Measurements from ENCODE around the gene VWA8.

VWA8 gene

GRCh38 chr13:41960637-41961465, at the start of gene VWA8:
VWA8 (minus strand) TSS chr13:41961109; CDS start chr13:41961015, 94 bp downstream.
- Histone ChIP-seq H3K4me1 (ENCODE audit: control insufficient read depth, low read length) (peaks cover 31% of the 10 kb centered on the region), H3K27me3 (ENCODE audit: control insufficient read depth, low read length) (no peaks in the 10 kb centered on the region), H3K9me3 (ENCODE audit: control insufficient read depth, insufficient read depth, low read length) (no peaks in the 10 kb centered on the region), H3K79me2 (ENCODE audit: control insufficient read depth, low read length) (peaks cover 45% of the 10 kb centered on the region), H3K4me2 (ENCODE audit: low read length) (peak within 1 kb of the TSS; percentile 81), H3F3A (ENCODE audit: control insufficient read depth, insufficient read depth) (no peaks in the 10 kb centered on the region), H3K27ac (ENCODE audit: low read depth, low read length) (peak within 1 kb of the TSS; percentile 22), H3K36me3 (ENCODE audit: control insufficient read depth, low read length) (no peaks in the 10 kb centered on the region), H3K9me2 (replicated peaks; ENCODE audit: control insufficient read depth, low read length) (no peaks in the 10 kb centered on the region), H3K4me3 (ENCODE audit: low read length) (peak within 1 kb of the TSS; percentile 82), H4K20me1 (ENCODE audit: control insufficient read depth, insufficient read depth, low read depth, low read length) (no peaks in the 10 kb centered on the region)
- no peak for TF ChIP-seq EZH2phosphoT487 (IDR thresholded peaks at IDR 0.05; ENCODE audit: borderline replicate concordance, low read length)
- no peak for TF ChIP-seq CTCF (IDR thresholded peaks at IDR 0.05; ENCODE audit: low read depth, low read length, poor library complexity, severe bottlenecking)

GRCh38 chr13:42009057-42009456, 48.1 kb upstream of the VWA8 start:
- Histone ChIP-seq H3F3A (ENCODE audit: control insufficient read depth, insufficient read depth) (no peaks in the 10 kb centered on the region), H3K9me3 (ENCODE audit: control insufficient read depth, insufficient read depth, low read length) (no peaks in the 10 kb centered on the region), H4K20me1 (ENCODE audit: control insufficient read depth, insufficient read depth, low read depth, low read length) (no peaks in the 10 kb centered on the region), H3K4me3 (ENCODE audit: low read length) (no peak overlapping the region), H3K27me3 (ENCODE audit: control insufficient read depth, low read length) (no peaks in the 10 kb centered on the region), H3K36me3 (ENCODE audit: control insufficient read depth, low read length) (no peaks in the 10 kb centered on the region), H3K9me2 (replicated peaks; ENCODE audit: control insufficient read depth, low read length) (no peaks in the 10 kb centered on the region), H3K4me1 (ENCODE audit: control insufficient read depth, low read length) (no peaks in the 10 kb centered on the region), H3K79me2 (ENCODE audit: control insufficient read depth, low read length) (no peaks in the 10 kb centered on the region), H3K4me2 (ENCODE audit: low read length) (no peak overlapping the region), H3K27ac (ENCODE audit: low read depth, low read length) (no peak overlapping the region)
- TF ChIP-seq EZH2phosphoT487 (IDR thresholded peaks at IDR 0.05; ENCODE audit: borderline replicate concordance, low read length) (no peak), CTCF (IDR thresholded peaks at IDR 0.05; ENCODE audit: low read depth, low read length, poor library complexity, severe bottlenecking) (no peak)

GRCh38 chr13:42007844-42008243, 46.9 kb upstream of the VWA8 start:
- Histone ChIP-seq H3K4me2 (ENCODE audit: low read length) (no peak overlapping the region), H3K79me2 (ENCODE audit: control insufficient read depth, low read length) (no peaks in the 10 kb centered on the region), H3K4me3 (ENCODE audit: low read length) (no peak overlapping the region)

More at GRCh38 chr13:42007844-42008243, 46.9 kb upstream of the VWA8 start:
- Histone ChIP-seq H3K36me3 (ENCODE audit: control insufficient read depth, low read length) (no peaks in the 10 kb centered on the region), H3K9me3 (ENCODE audit: control insufficient read depth, insufficient read depth, low read length) (no peaks in the 10 kb centered on the region), H3K9me2 (replicated peaks; ENCODE audit: control insufficient read depth, low read length) (no peaks in the 10 kb centered on the region), H3K27ac (ENCODE audit: low read depth, low read length) (no peak overlapping the region), H4K20me1 (ENCODE audit: control insufficient read depth, insufficient read depth, low read depth, low read length) (no peaks in the 10 kb centered on the region), H3K27me3 (ENCODE audit: control insufficient read depth, low read length) (no peaks in the 10 kb centered on the region), H3F3A (ENCODE audit: control insufficient read depth, insufficient read depth) (no peaks in the 10 kb centered on the region), H3K4me1 (ENCODE audit: control insufficient read depth, low read length) (no peaks in the 10 kb centered on the region)
- TF ChIP-seq EZH2phosphoT487 (IDR thresholded peaks at IDR 0.05; ENCODE audit: borderline replicate concordance, low read length) = no peak
- no peak for TF ChIP-seq CTCF (IDR thresholded peaks at IDR 0.05; ENCODE audit: low read depth, low read length, poor library complexity, severe bottlenecking)
